GM18870 (cell line): ENCODE measurements around the gene ST6GALNAC3.

Experiments used
- ATAC-seq: cut with Tn5 transposase; IDR thresholded peaks from one replicate; pipeline ENCODE4 v1.9.1; 2021; ENCODE audit warnings: moderate library complexity; ENCODE audit not compliant: unreplicated experiment

ST6GALNAC3 gene

DNA sequence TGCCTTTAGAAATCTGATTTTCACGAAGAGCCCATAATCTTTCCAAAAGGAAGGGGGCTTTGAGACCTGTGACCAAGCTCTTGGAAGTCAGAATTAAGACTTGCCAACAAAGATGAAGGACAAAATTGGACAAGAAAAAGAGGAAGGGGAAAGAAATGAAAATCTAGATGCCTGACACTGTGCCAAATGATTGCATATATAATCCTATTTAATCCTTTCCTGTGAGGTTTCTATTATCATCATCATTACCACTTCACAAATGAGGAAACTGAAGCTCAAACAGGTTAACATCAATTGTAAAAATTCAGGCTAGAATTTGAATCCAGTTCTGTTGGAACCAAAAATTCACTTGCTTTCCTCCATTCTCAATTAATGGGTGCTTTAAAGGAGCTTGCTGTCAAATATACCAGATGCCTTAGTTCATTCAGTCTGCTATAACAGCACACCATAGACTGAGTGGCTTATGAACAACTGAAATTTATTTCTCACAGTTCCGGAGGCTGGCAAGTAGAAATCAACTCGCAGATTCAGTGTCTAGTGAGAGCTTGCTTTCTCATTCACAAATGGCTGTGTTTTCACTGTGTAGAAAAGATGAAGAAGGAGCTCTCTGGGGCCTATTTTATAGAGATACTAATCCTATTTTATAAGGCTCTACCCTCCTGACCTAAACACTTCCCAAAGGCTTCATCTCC, 595.2 kb downstream of the ST6GALNAC3 start:
- ATAC-seq: no peak

DNA sequence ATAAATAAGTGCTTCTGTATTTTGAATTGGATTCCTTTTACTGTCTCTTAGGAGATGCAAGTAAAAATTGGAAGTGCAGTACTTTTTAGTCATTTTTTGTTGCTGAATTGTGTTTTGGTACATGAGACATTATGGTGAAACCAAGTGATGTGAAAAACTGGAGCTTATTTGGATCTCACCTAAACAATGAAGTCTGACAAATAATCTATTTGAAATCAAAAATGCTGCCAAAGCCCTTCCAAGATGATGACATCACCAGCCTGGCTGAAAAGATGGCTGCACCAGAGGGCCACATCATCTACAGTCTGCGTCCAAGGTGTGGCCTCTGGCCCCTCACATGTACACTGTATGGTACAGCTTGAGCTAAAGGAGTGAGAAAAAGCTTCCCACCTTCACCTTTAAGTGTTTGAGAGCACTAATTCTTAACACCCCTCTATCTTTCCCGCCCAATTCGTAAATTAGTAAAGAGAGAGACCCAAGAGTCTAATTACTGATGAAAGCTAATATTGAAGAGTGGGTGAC, 600.2 kb downstream of the ST6GALNAC3 start:
- no peak for ATAC-seq

DNA sequence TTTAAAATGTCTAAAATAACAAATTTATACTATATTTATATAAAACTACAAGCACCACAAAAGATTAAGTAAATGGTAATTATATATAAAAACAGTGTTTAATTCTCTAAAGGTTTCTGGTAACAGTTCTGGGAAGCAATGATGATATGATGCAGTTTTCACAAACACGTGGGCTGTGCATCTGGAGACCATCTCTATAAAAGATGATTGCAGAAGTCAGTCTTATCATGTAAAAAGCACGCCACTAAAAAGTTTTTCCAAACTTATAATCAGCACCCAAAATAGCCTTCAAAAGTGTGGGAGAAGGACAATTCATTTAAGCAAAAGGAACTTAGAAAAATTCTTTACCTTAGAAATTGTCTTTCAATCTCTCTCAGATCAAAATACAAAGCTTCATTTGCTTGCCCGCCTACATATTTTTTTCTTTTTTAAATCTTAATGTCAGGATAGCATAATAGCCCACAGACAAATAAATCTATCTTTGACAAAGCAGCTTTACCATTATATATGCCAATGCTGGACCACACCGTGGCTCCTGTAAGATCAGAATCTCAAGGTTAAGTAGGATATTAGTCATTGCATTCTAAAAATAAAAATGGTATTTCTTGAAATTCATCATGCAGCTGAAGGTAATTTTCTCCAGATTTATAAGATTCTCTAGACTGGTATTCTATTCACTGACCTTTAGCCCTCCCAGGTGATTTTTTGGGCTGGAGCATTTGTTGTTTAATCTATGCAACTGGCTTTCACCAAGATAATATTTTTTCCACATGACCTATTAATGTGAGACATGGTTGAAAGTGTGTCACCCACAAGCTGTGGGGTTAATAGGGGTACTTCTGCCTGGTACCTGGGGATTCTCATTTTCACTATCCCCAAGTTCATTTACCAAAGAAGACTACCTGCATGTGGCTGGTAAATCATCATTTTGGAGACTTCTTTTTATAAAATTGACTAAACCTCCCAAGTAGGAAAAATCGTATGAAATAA, 603.2 kb downstream of the ST6GALNAC3 start:
- peak; percentile 79 for ATAC-seq

DNA sequence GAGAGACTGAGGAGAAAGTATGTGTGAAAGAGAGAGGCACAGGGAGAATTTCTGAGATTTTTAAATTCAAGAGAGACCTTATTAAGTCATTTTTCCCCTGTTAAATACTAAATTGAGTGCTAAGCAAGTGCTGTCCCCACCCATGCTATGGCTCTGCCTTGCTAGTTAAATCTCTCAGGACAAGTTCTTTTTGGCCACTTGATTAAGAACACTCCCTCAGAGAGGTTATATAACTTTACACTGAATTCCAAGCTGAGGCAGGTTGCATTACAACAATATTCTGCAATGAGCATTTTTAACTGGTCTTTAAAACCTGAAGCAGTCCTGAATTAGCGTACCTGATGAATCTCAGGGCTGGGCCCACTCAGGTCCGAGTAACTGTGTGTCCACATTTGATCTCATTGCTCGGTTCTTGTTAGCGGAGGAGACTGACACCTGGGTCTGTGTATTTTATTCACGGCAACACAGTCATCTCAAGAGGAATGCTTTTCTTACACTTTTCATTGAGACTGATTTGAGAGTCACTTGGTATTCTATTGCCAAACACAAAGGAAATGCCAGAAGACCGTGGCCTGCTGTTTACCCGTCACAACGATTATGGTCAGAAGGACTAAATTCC, 605.1 kb downstream of the ST6GALNAC3 start:
- ATAC-seq: no peak

DNA sequence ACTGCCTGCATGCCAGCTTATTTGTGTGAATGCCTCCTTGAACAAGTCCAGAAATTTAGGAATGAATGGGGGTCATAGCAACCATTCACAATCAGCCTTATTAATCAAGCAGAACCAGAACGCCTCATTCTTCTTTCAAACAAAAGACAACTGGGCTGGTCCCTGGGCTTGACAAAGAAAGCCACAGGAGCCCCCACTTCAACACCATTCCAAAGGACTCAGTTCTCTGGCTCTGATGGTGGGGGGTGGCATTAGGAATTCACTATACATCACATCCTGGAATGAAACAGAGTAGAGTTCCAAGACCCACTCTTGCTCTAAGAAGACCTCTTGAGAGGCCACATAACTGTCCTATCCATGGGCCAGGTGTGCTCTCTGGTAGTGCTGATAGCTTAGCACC, 606.1 kb downstream of the ST6GALNAC3 start:
- no peak for ATAC-seq

DNA sequence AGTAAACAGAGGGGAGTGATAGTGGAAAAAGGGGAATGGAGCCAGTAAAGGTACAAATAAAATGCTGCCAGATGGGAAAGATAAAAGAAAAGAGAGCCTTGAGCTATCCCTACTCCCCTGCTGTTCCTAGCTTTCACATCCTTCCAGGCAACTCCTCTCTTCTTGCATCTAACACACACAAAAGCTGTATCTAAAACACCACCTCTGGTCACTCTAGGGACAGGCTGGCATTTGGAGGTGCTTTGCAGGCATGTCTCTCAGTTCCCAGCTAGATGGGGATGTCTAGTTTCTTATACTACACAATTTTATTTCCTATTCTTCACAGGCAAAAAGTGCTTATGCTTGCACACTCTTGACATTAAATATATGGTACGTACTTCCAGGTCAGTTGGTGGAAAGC, 607.6 kb downstream of the ST6GALNAC3 start:
- ATAC-seq: no peak
